IMR-90 (cell line): ENCODE measurements around the gene PRKAG1. TPM values are rescaled to one million over a fixed set of nuclear protein-coding genes. Genes with fewer than 3 reads are reported as not detected.

Experiments used
- ATAC-seq: fragments of 200-7000 bp; cut with Tn5 transposase; 2 replicates; pipeline ENCODE4 v1.9.1; 2020; ENCODE audit warnings: low read depth, mild to moderate bottlenecking, moderate library complexity
- BruUV-seq: library from RNA; stranded (reverse); fragments of 400-500 nt; replicated peaks from 2 replicates; lab custom pipeline; 2021; lab: Mats Ljungman, UMichigan
- CTCF ChIA-PET: fragments of 300-600 bp; formaldehyde crosslinking; extraction: SDS; loops from one replicate; lab custom pipeline; 2021; ENCODE audit warnings: antibody characterized with exemption; lab: Yijun Ruan, JAX
- POLR2A ChIA-PET: fragments of 300-600 bp; sonication (Branson Sonifier 250); formaldehyde crosslinking; loops from one replicate; lab custom pipeline; 2022; ENCODE audit warnings: antibody characterized with exemption; ENCODE audit not compliant: unreplicated experiment; lab: Charles Lee
- DNase-seq: peaks from one replicate; pipeline ENCODE4 v3.0.0; 2013
- H2AFZ ChIP-seq: replicated peaks from 2 replicates; pipeline ENCODE3; 2013; ENCODE audit warnings: low read length, mild to moderate bottlenecking; ENCODE audit not compliant: poor library complexity
- H2AK5ac ChIP-seq: 2 replicates; pipeline ENCODE4 v1.6.1; 2013; ENCODE audit warnings: low read depth, low read length, inconsistent platforms
- H2AK9ac ChIP-seq: replicated peaks from 2 replicates; pipeline ENCODE3; 2013; ENCODE audit warnings: mild to moderate bottlenecking, low read depth, low read length, moderate library complexity; ENCODE audit not compliant: poor library complexity
- H2BK120ac ChIP-seq: 2 replicates; pipeline ENCODE4 v1.6.1; 2013; ENCODE audit warnings: low read depth, low read length, inconsistent platforms
- H2BK15ac ChIP-seq: 3 replicates; pipeline ENCODE4 v1.6.1; 2013; ENCODE audit warnings: low read depth, low read length, inconsistent platforms
- H2BK20ac ChIP-seq: 2 replicates; pipeline ENCODE4 v1.6.1; 2013; ENCODE audit warnings: low read depth, mild to moderate bottlenecking, inconsistent platforms, low read length, moderate library complexity
- H2BK5ac ChIP-seq: 2 replicates; pipeline ENCODE4 v1.6.1; 2013; ENCODE audit warnings: mild to moderate bottlenecking, low read depth, low read length, inconsistent platforms; ENCODE audit not compliant: poor library complexity, severe bottlenecking
- H3K14ac ChIP-seq: replicated peaks from 2 replicates; pipeline ENCODE4 v1.6.1; 2013; ENCODE audit warnings: low read depth, low read length, inconsistent platforms
- H3K18ac ChIP-seq: 2 replicates; pipeline ENCODE4 v1.6.1; 2013; ENCODE audit warnings: low read depth, low read length, control low read depth
- H3K23ac ChIP-seq: 2 replicates; pipeline ENCODE4 v1.6.1; 2013; ENCODE audit warnings: low read depth, low read length, inconsistent platforms
- H3K27ac ChIP-seq: 2 replicates; pipeline ENCODE4 v1.5.1; 2013; ENCODE audit warnings: mild to moderate bottlenecking, control low read depth, low read length; ENCODE audit not compliant: insufficient read depth
- H3K27me3 ChIP-seq: 2 replicates; pipeline ENCODE4 v1.6.1; 2013; ENCODE audit warnings: low read length; ENCODE audit not compliant: control insufficient read depth, insufficient read depth
- H3K36me3 ChIP-seq: 2 replicates; pipeline ENCODE4 v1.6.1; 2013; ENCODE audit warnings: low read length, mixed read lengths; ENCODE audit not compliant: control insufficient read depth, insufficient read depth
- H3K4ac ChIP-seq: 2 replicates; pipeline ENCODE4 v1.6.1; 2013; ENCODE audit warnings: low read depth, low read length, inconsistent platforms
- H3K4me1 ChIP-seq: 2 replicates; pipeline ENCODE4 v1.6.1; 2013; ENCODE audit warnings: low read length, mixed read lengths; ENCODE audit not compliant: control insufficient read depth, insufficient read depth
- H3K4me2 ChIP-seq: 2 replicates; pipeline ENCODE4 v1.6.1; 2013; ENCODE audit warnings: low read depth, mild to moderate bottlenecking, control low read depth, low read length, moderate library complexity
- H3K4me3 ChIP-seq: 2 replicates; pipeline ENCODE4 v1.5.1; 2013; ENCODE audit warnings: low read depth, mild to moderate bottlenecking, control low read depth, low read length, moderate library complexity; ENCODE audit not compliant: insufficient read depth
- H3K56ac ChIP-seq: 2 replicates; pipeline ENCODE4 v1.6.1; 2013; ENCODE audit warnings: low read length, inconsistent platforms; ENCODE audit not compliant: insufficient read depth; ENCODE audit errors: extremely low read depth
- H3K79me1 ChIP-seq, 2 experiments: 2 replicates each; pipeline ENCODE4 v1.6.1; 2013; ENCODE audit warnings: low read length in 2 of 2, inconsistent platforms in 1 of 2, low read depth in 1 of 2
- H3K9ac ChIP-seq: 2 replicates; pipeline ENCODE4 v1.6.1; 2013; ENCODE audit warnings: low read depth, low read length, control low read depth
- H3K9me1 ChIP-seq: 2 replicates; pipeline ENCODE4 v1.6.1; 2013; ENCODE audit warnings: low read length, inconsistent platforms; ENCODE audit not compliant: insufficient read depth
- H3K9me3 ChIP-seq: 2 replicates; pipeline ENCODE4 v1.6.1; 2013; ENCODE audit warnings: low read length; ENCODE audit not compliant: control insufficient read depth, insufficient read depth
- H4K20me1 ChIP-seq: 2 replicates; pipeline ENCODE4 v1.6.1; 2013; ENCODE audit warnings: low read length, inconsistent platforms; ENCODE audit not compliant: insufficient read depth
- H4K5ac ChIP-seq: 2 replicates; pipeline ENCODE4 v1.6.1; 2013; ENCODE audit warnings: mild to moderate bottlenecking, low read depth, low read length, control low read depth
- H4K8ac ChIP-seq, 2 experiments: 2 replicates each; pipeline ENCODE4 v1.6.1; 2013; ENCODE audit warnings: low read depth in 2 of 2, low read length in 2 of 2, control low read depth in 1 of 2, inconsistent platforms in 1 of 2
- H4K91ac ChIP-seq: 2 replicates; pipeline ENCODE4 v1.6.1; 2013; ENCODE audit warnings: low read depth, low read length, inconsistent platforms; ENCODE audit not compliant: insufficient read depth
- BHLHE40 ChIP-seq: fragments of 150-350 bp; IDR thresholded peaks from 2 replicates; pipeline ENCODE4 v1.6.1; 2016; ENCODE audit warnings: mild to moderate bottlenecking, low read depth, low read length
- CEBPB ChIP-seq: IDR thresholded peaks from 2 replicates; pipeline ENCODE4 v1.6.1; 2012; ENCODE audit warnings: low read depth, low read length, improper control_type of control experiment
- CHD1 ChIP-seq: IDR thresholded peaks from 2 replicates; pipeline ENCODE4 v1.6.1; 2012; ENCODE audit warnings: low read depth, low read length, improper control_type of control experiment
- FOS ChIP-seq: fragments of 150-350 bp; IDR thresholded peaks from 2 replicates; pipeline ENCODE4 v1.6.1; 2016; ENCODE audit warnings: low read depth, low read length
- MAFK ChIP-seq: IDR thresholded peaks from 2 replicates; pipeline ENCODE4 v1.6.1; 2012; ENCODE audit warnings: low read depth, low read length, improper control_type of control experiment
- MAZ ChIP-seq: IDR thresholded peaks from 2 replicates; pipeline ENCODE4 v1.6.1; 2012; ENCODE audit warnings: low read depth, mild to moderate bottlenecking, low read length, improper control_type of control experiment, moderate library complexity, borderline replicate concordance
- MXI1 ChIP-seq: IDR thresholded peaks from 2 replicates; pipeline ENCODE4 v1.6.1; 2012; ENCODE audit warnings: low read depth, mild to moderate bottlenecking, low read length, moderate library complexity, borderline replicate concordance
- NFE2L2 ChIP-seq: fragments of 150-350 bp; IDR thresholded peaks from 2 replicates; pipeline ENCODE4 v1.6.1; 2016; ENCODE audit warnings: low read depth, mild to moderate bottlenecking, low read length
- POLR2A ChIP-seq: IDR thresholded peaks from 2 replicates; pipeline ENCODE4 v1.6.1; 2012; ENCODE audit warnings: mild to moderate bottlenecking, low read depth, low read length
- RAD21 ChIP-seq: IDR thresholded peaks from 2 replicates; pipeline ENCODE4 v1.6.1; 2012; ENCODE audit warnings: low read length, improper control_type of control experiment
- RCOR1 ChIP-seq: IDR thresholded peaks from 2 replicates; pipeline ENCODE4 v1.6.1; 2012; ENCODE audit warnings: mild to moderate bottlenecking, low read length, improper control_type of control experiment; ENCODE audit not compliant: insufficient replicate concordance
- RFX5 ChIP-seq: IDR thresholded peaks from 2 replicates; pipeline ENCODE4 v1.8.0; 2012; ENCODE audit warnings: low read depth, mild to moderate bottlenecking, low read length, moderate library complexity
- SMC3 ChIP-seq: fragments of 150-350 bp; IDR thresholded peaks from 2 replicates; pipeline ENCODE4 v1.6.1; 2016; ENCODE audit warnings: low read depth, mild to moderate bottlenecking, antibody characterized with exemption, low read length, moderate library complexity
- USF2 ChIP-seq: fragments of 150-350 bp; IDR thresholded peaks from 2 replicates; pipeline ENCODE4 v1.6.1; 2017; ENCODE audit warnings: mild to moderate bottlenecking, antibody characterized with exemption, low read length, low read depth
- WGBS, 2 experiments: methylation state at CpG; one replicate each; pipeline versions ENCODE4 v1.1.5 to v1.1.7; 2013; ENCODE audit warnings: missing lambda C conversion rate in 2 of 2; ENCODE audit not compliant: insufficient read length in 1 of 2; ENCODE audit errors: extremely low coverage in 2 of 2; 5-methylcytosine and 5-hydroxymethylcytosine counted together
- dilution Hi-C: fragments of 300-500 bp; cut with HindIII; formaldehyde crosslinking; loops from one replicate; pipeline ENCODE4 v1.14.3; 2018; ENCODE audit warnings: low sequenced_read_pairs; ENCODE audit not compliant: unreplicated experiment
- in situ Hi-C: fragments of 300-500 bp; cut with MboI; formaldehyde crosslinking; loops from 3 replicates; pipeline ENCODE4 v1.14.3; 2019; ENCODE audit warnings: low sequenced_read_pairs, inconsistent platforms, mixed read lengths
- intact Hi-C: fragments of 100-400 bp; cut with micrococcal nuclease; formaldehyde crosslinking; loops from 2 replicates; pipeline ENCODE4 v1.10.0; 2022
- polyA plus RNA-seq, 3 experiments: library from polyadenylated mRNA; depleted of rRNA; stranded (reverse); fragments of >200 nt; gene quantifications; 2 replicates each; pipeline ENCODE4 v1.2.3, GENCODE V29; 2012; ENCODE audit warnings: low replicate concordance in 1 of 3
- total RNA-seq: library from RNA; depleted of rRNA; stranded (reverse); fragments of >200 nt; gene quantifications from 2 replicates; pipeline ENCODE4 v1.2.3, GENCODE V29; 2012
- TF ChIP-seq, protein P1 (sequence below): fragments of 150-350 bp; IDR thresholded peaks from 2 replicates; pipeline ENCODE4 v1.6.1; 2016; ENCODE audit warnings: low read depth, mild to moderate bottlenecking, low read length, moderate library complexity, borderline replicate concordance
- TF ChIP-seq, protein P2 (sequence below): conservative IDR thresholded peaks from 2 replicates; pipeline ENCODE4 v1.5.1; 2012; ENCODE audit warnings: mild to moderate bottlenecking, low read depth, low read length, improper control_type of control experiment

The PRKAG1 gene
- total and polyA plus RNA-seq, 2 of the 4 experiments (the other 2 are of a cell fraction), result 81.1 to 106 TPM

GRCh38 chr12:49008943-49009342 is 9.6 kb downstream of the PRKAG1 start:
- BruUV-seq, result no TSS peak

More at GRCh38 chr12:49008943-49009342, 9.6 kb downstream of the PRKAG1 start:
- Histone ChIP-seq H3K9me3 (no peaks in the 10 kb centered on the region), H4K20me1 (peaks cover 3% of the 10 kb centered on the region; the same call in 1 of the 2 replicates), H3K56ac (no peak overlapping the region), H3K14ac (no peak overlapping the region), H3K18ac (no peak overlapping the region), H2BK20ac (no peak overlapping the region), H3K27ac (no peak overlapping the region), H2BK15ac (no peak overlapping the region), H4K5ac (no peak overlapping the region), H2AFZ (no peak overlapping the region), H3K4me3 (no peak overlapping the region), H3K36me3 (peaks cover 27% of the 10 kb centered on the region), H3K27me3 (no peaks in the 10 kb centered on the region), H3K79me1 (peaks cover 14 to 30% of the 10 kb centered on the region in 2 experiments), H2AK5ac (no peak overlapping the region), H3K4ac (no peak overlapping the region), H2AK9ac (no peak overlapping the region), H3K4me1 (peaks cover 3% of the 10 kb centered on the region), H2BK5ac (no peak overlapping the region), H3K4me2 (no peak overlapping the region), H3K23ac (no peak overlapping the region), H4K91ac (no peak overlapping the region), H4K8ac (no peak overlapping the region), H2BK120ac (no peak overlapping the region), H3K9me1 (peaks cover 8% of the 10 kb centered on the region; the same call in 1 of the 2 replicates), H3K9ac (no peak overlapping the region)
- no peak for TF ChIP-seq RFX5
- TF ChIP-seq CEBPB, result no peak
- TF ChIP-seq, protein P1, sequence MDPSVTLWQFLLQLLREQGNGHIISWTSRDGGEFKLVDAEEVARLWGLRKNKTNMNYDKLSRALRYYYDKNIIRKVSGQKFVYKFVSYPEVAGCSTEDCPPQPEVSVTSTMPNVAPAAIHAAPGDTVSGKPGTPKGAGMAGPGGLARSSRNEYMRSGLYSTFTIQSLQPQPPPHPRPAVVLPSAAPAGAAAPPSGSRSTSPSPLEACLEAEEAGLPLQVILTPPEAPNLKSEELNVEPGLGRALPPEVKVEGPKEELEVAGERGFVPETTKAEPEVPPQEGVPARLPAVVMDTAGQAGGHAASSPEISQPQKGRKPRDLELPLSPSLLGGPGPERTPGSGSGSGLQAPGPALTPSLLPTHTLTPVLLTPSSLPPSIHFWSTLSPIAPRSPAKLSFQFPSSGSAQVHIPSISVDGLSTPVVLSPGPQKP, result no peak
- no peak for TF ChIP-seq MXI1
- no peak for TF ChIP-seq SMC3
- TF ChIP-seq, protein P2, sequence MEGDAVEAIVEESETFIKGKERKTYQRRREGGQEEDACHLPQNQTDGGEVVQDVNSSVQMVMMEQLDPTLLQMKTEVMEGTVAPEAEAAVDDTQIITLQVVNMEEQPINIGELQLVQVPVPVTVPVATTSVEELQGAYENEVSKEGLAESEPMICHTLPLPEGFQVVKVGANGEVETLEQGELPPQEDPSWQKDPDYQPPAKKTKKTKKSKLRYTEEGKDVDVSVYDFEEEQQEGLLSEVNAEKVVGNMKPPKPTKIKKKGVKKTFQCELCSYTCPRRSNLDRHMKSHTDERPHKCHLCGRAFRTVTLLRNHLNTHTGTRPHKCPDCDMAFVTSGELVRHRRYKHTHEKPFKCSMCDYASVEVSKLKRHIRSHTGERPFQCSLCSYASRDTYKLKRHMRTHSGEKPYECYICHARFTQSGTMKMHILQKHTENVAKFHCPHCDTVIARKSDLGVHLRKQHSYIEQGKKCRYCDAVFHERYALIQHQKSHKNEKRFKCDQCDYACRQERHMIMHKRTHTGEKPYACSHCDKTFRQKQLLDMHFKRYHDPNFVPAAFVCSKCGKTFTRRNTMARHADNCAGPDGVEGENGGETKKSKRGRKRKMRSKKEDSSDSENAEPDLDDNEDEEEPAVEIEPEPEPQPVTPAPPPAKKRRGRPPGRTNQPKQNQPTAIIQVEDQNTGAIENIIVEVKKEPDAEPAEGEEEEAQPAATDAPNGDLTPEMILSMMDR, result no peak
- no peak for TF ChIP-seq MAFK
- no peak for TF ChIP-seq RCOR1
- no peak for TF ChIP-seq CHD1
- TF ChIP-seq MAZ, result no peak
- TF ChIP-seq POLR2A, result no peak
- no peak for TF ChIP-seq USF2
- TF ChIP-seq BHLHE40, result no peak
- TF ChIP-seq NFE2L2, result no peak
- no peak for TF ChIP-seq FOS
- no peak for TF ChIP-seq RAD21
- no peak for DNase-seq
- dilution Hi-C loops, result no loop called here
- in situ Hi-C loops, result no loop called here
- ChIA-PET POLR2A (no interaction called here), CTCF (interaction anchor here (0.6 kb wide), 1 partner anchor 58 kb away, joined by 4 read pairs; no protein-coding TSS in a partner anchor)
- intact Hi-C loops, result no loop called here
- ATAC-seq, result peak; percentile 42; the same call in 1 of the 2 replicates
- no CpG with 5 or more reads among the region's 1 CpG for WGBS, 2 experiments
